HG02588 (cell line): ENCODE measurements around the gene PTPRD.

Experiments
- ATAC-seq: cut with Tn5 transposase; IDR thresholded peaks from one replicate; pipeline ENCODE4 v1.9.1; 2021; ENCODE audit warnings: mild to moderate bottlenecking, moderate library complexity; ENCODE audit not compliant: unreplicated experiment

PTPRD gene

GRCh38 chr9:8628791-8629190 is 1984.0 kb downstream of the PTPRD start:
- ATAC-seq, result no peak

- no peak for ATAC-seq
Measured at GRCh38 chr9:8627976-8628679, 1984.7 kb downstream of the PTPRD start.

- ATAC-seq, result no peak
Measured at GRCh38 chr9:8622871-8623270, 1989.9 kb downstream of the PTPRD start.

- ATAC-seq, result no peak
Measured at GRCh38 chr9:8622222-8622802, 1990.5 kb downstream of the PTPRD start.

- ATAC-seq, result no peak
Measured at GRCh38 chr9:8621416-8621815, 1991.4 kb downstream of the PTPRD start.

- ATAC-seq, result no peak
Measured at GRCh38 chr9:8616414-8616813, 1996.4 kb downstream of the PTPRD start.

GRCh38 chr9:8614926-8615440 is 1997.8 kb downstream of the PTPRD start:
- ATAC-seq, result no peak

- no peak for ATAC-seq
Measured at GRCh38 chr9:8613346-8613825, 1999.4 kb downstream of the PTPRD start.

GRCh38 chr9:8611153-8611552 is 2001.6 kb downstream of the PTPRD start:
- ATAC-seq, result no peak

- no peak for ATAC-seq
Measured at GRCh38 chr9:8610256-8610655, 2002.5 kb downstream of the PTPRD start.

- ATAC-seq, result no peak
Measured at GRCh38 chr9:8605096-8605495, 2007.7 kb downstream of the PTPRD start.

GRCh38 chr9:8604201-8604600 is 2008.6 kb downstream of the PTPRD start:
- no peak for ATAC-seq

- ATAC-seq, result no peak
Measured at GRCh38 chr9:8600914-8601680, 2011.7 kb downstream of the PTPRD start.

GRCh38 chr9:8599937-8600336 is 2012.9 kb downstream of the PTPRD start:
- no peak for ATAC-seq

- no peak for ATAC-seq
Measured at GRCh38 chr9:8589476-8589875, 2023.3 kb downstream of the PTPRD start.

GRCh38 chr9:8585036-8585435 is 2027.8 kb downstream of the PTPRD start:
- ATAC-seq, result no peak

GRCh38 chr9:8579661-8580060 is 2033.1 kb downstream of the PTPRD start:
- ATAC-seq, result no peak

- no peak for ATAC-seq
Measured at GRCh38 chr9:8576741-8577140, 2036.1 kb downstream of the PTPRD start.

- no peak for ATAC-seq
Measured at GRCh38 chr9:8574846-8575245, 2038.0 kb downstream of the PTPRD start.

GRCh38 chr9:8572209-8572608 is 2040.6 kb downstream of the PTPRD start:
- no peak for ATAC-seq

GRCh38 chr9:8571643-8572042 is 2041.2 kb downstream of the PTPRD start:
- no peak for ATAC-seq

- no peak for ATAC-seq
Measured at GRCh38 chr9:8570776-8571175, 2042.0 kb downstream of the PTPRD start.
